Measurements from ENCODE around the gene OR52E4. TPM values are rescaled to one million over a fixed set of nuclear protein-coding genes. Genes with fewer than 3 reads are reported as not detected.

The OR52E4 gene
- total and polyA plus RNA-seq, 2 of the 13 experiments (the other 11 are each of a cell fraction or from before 2014, with no cell fraction given) = not detected

GRCh38 chr11:5833446-5833845, 47.0 kb upstream of the OR52E4 start (continued):
- TF ChIP-seq, protein P1, sequence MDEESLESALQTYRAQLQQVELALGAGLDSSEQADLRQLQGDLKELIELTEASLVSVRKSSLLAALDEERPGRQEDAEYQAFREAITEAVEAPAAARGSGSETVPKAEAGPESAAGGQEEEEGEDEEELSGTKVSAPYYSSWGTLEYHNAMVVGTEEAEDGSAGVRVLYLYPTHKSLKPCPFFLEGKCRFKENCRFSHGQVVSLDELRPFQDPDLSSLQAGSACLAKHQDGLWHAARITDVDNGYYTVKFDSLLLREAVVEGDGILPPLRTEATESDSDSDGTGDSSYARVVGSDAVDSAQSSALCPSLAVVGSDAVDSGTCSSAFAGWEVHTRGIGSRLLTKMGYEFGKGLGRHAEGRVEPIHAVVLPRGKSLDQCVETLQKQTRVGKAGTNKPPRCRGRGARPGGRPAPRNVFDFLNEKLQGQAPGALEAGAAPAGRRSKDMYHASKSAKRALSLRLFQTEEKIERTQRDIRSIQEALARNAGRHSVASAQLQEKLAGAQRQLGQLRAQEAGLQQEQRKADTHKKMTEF (CRISPR knock-in tag; IDR thresholded peaks at IDR 0.05) = no peak
- TF ChIP-seq ZNF503 (CRISPR knock-in tag; IDR thresholded peaks at IDR 0.05) = no peak
- no peak for TF ChIP-seq CBX2 (IDR thresholded peaks at IDR 0.05; ENCODE audit: low read depth, low read length)
- no peak for TF ChIP-seq CBX2 (CRISPR knock-in tag; IDR thresholded peaks at IDR 0.05; ENCODE audit: low read depth)
- TF ChIP-seq ZNF687 (CRISPR knock-in tag; IDR thresholded peaks at IDR 0.05) = no peak
- TF ChIP-seq ZMYM3 (CRISPR knock-in tag; IDR thresholded peaks at IDR 0.05) = no peak

Measured in HepG2 (cell line).